Subcutaneous adipose tissue (tissue), 4 donors: ENCODE results near the gene PPFIA1. TPM values are rescaled to one million over a fixed set of nuclear protein-coding genes. Genes with fewer than 3 reads are reported as not detected.

Experiments used
- CTCF ChIP-seq: fragments of 450-650 bp; IDR thresholded peaks from one replicate; pipeline ENCODE4 v1.5.1; 2016; ENCODE audit warnings: low read depth, mild to moderate bottlenecking, control low read depth, antibody characterized with exemption, moderate library complexity
- total RNA-seq, 4 donors: library from RNA; depleted of rRNA; stranded (reverse); fragments of >200 nt; gene quantifications; one replicate each; pipeline ENCODE4 v1.1.0, GENCODE V29; 2016

Gene PPFIA1
- total RNA-seq, 4 donors from 2014 or later = 55.3 to 137 (median 83.5) TPM

DNA sequence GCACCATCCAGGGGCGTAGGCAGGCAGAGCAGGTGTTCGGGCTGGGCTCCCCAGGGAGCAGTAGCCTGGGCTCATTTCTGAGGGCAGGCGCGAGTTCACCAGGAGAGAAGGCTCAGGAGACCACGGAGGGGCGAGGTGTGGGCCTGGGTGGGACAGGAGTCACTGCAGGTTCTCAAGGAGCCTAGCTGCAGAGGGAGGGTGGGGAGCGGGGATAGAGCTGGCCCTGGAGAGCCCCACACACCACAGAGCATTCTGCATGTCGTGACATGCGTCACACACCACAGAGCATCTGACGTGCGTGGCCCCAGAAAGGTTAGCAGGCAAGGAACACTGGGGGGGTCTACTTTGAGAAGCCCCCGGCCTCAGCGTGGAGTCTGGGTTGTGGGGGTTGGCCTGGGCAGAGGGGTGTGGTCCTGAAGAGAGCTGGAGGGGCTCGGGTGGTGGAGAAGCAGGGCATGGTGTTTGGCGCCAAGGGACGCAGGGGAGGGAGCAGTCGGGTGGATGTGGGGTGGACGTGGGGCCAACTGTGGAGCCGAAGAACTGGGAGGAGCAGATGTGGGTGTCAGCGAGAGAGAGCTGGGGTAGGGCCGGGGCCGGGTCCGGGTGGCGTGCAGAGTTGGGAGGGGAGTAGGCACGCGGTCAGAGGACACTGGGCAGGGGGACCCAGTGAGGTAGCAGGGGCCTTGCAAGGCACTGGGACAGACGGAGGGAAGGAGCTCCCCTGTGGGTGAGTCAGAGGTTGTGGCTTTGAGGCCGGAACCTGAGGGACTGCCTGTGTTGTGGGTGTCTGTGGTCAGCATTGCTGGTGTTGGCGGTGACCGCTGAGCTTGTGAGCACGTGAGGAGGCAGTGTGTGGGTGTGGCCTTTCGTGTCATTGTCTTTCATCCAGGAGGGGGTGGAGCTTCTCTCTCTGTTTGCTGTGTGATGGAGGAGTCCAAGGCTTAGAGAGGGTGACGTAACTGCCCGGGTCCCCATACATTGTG, 153.3 kb downstream of the PPFIA1 start:
- no peak for TF ChIP-seq CTCF

GRCh38 chr11:70424765-70425344, 154.4 kb downstream of the PPFIA1 start:
- TF ChIP-seq CTCF = no peak

DNA sequence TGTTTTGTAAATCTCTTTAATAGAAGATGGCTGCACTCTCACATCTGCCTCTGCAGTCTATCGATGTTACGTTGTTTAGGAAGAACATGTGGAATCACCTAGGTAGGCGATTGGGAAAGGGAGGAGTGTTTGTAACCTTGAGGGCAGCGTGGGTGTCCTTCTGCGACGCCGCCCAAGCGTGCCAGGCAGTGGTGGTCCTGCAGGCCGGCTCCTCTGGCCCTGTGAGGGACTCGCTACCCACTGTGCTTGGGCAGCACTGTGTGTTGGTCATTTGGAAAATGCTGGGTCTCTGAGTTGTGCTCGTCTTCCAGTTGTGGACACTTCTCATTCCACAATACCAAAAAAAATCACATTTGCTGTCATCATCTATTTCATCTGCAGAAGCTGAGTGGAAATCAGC, 156.9 kb downstream of the PPFIA1 start:
- TF ChIP-seq CTCF = no peak

DNA sequence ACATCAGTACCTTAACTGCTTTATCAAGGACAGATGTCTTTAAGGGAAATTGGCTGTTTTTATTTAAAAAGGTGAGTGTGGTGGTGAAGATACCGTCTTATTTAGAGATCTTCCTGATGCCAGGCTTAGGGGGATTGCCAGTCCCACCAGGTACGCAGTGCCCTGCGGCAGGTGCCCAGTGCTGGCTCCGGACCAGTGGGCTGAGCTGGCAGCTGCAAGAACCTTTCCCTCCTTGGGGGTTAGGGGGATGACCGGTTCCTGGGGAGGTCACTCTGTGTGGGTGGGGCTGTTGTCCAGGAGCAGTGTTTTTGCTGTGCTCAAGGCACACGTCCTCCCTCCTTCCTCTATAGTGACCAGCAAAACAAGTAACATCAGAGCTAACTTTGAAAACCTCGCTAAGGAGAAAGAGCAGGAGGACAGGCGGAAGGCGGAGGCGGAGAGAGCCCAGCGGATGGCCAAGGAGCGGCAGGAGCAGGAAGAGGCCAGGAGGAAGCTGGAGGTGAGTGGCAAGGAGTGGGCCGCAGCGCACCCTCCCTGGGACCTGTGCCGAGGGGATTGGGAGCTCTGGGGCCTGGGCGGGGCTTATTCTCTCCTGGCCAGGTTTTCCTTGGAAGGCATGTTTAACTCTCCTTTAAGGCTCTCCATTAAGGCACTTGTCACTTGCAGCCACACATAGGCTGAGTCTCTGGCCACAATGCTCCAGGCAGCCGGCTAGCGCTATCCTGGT, 158.4 kb downstream of the PPFIA1 start:
- TF ChIP-seq CTCF = no peak

- TF ChIP-seq CTCF = no peak
These were observed 158.9 kb downstream of the PPFIA1 start for GRCh38 chr11:70429428-70429705.

DNA sequence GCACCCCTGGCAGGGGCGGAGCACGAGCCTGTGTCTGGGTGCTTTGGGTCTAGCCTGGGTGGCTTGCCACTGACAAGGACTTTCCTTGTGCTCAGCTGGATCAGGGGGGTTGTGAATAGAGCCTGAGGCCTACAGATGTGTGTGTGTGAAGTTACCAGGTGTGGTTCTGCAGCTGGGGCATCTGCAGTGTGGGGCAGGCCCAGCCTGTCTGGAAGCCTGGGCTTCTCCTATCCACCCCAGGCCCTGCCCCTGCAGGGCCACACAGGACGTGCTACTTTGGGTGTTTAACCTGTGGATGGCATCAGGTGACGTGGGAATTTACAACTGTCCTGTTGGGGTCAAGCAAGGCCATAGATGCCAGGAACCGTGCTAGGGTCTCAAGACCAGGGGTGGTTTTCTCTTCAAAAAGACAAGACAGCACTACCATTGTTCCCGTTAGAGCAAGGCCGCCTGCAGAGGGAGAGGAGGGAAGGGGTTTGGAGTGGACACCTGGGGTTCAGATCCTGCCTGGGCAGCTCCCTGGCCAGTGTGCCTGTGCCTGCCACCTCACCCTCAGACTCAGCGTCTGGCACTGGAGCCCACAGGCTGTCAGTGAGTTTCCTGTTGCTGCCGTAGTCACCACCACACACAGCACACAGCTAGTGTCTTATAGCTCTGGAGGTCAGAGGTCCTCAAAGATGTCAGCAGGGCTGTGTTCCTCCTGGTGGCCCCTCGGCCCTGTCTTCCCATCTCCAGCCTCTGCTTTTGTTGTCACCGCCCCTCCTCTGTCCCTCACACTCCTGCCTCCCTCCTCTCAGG, 159.4 kb downstream of the PPFIA1 start:
- no peak for TF ChIP-seq CTCF
